GM12874 (cell line): ENCODE results near the gene S1PR5.

Source experiments
- CTCF ChIP-seq: IDR thresholded peaks from 2 replicates; pipeline ENCODE4 v1.5.1; 2011; ENCODE audit warnings: low read depth, mild to moderate bottlenecking, control low read depth, low read length, moderate library complexity; ENCODE audit not compliant: insufficient read depth

The S1PR5 gene

GRCh38 chr19:10497371-10497770 lies 19.9 kb downstream of the S1PR5 start:
- no peak for TF ChIP-seq CTCF

GRCh38 chr19:10491472-10492047 lies 25.7 kb downstream of the S1PR5 start:
- no peak for TF ChIP-seq CTCF

GRCh38 chr19:10486551-10486950 lies 30.7 kb downstream of the S1PR5 start:
- TF ChIP-seq CTCF = no peak

GRCh38 chr19:10478903-10479384 lies 38.3 kb downstream of the S1PR5 start:
- TF ChIP-seq CTCF = peak; percentile 49

- no peak for TF ChIP-seq CTCF
Measured at GRCh38 chr19:10478476-10478875, 38.8 kb downstream of the S1PR5 start.

GRCh38 chr19:10474962-10475451 lies 42.2 kb downstream of the S1PR5 start:
- no peak for TF ChIP-seq CTCF

- no peak for TF ChIP-seq CTCF
Measured at GRCh38 chr19:10473192-10473591, 44.1 kb downstream of the S1PR5 start.

GRCh38 chr19:10471909-10472308 lies 45.3 kb downstream of the S1PR5 start:
- peak; percentile 41 for TF ChIP-seq CTCF
